NCI-H345 (cell line): ENCODE data around the gene APOA1.
A peak's percentile ranks its signal among the peaks of the same experiment; 100 is the strongest.
"Not testable (repeated sequence)": the region's sequence is repeated elsewhere in the genome, so short reads cannot be mapped to it uniquely, and the experiment has no call there.

Source experiments
- DNase-seq: peaks from one replicate; lab custom pipeline; 2025; lab: John Stamatoyannopoulos, UW

Gene APOA1

DNA sequence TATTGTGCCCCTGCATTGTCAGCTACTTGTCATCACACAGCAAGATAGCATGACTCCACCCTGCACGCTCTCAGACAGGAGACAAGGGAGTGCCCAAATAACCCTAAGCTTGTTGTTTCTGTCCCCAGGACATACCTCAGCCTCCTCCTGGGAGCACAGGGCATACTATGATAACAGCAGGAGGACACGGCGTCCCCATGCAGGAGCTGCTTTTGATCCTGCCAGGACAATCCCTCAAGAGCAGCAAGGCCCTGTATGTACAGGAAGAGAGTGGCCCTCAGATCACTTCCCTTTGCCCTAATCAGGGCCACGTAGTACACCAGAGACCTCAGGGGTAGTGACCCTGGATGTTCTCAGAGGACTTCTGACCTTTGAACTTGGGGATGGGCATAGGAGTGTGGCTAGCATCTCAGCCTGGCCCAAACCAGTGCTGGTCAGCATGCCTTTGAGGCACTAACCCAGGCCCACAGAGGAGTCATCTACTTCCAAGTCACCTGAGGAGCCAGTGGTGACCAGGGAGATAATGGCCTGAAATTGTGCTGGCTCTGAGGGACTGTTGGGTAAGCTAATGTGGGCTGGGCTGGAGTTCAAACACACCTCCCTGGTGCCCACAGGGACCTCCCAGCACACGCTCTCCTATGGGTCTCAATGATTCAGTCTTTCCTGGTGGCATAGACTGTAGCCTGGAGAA lies 23.5 kb downstream of the APOA1 start:
- no peak for DNase-seq

DNA sequence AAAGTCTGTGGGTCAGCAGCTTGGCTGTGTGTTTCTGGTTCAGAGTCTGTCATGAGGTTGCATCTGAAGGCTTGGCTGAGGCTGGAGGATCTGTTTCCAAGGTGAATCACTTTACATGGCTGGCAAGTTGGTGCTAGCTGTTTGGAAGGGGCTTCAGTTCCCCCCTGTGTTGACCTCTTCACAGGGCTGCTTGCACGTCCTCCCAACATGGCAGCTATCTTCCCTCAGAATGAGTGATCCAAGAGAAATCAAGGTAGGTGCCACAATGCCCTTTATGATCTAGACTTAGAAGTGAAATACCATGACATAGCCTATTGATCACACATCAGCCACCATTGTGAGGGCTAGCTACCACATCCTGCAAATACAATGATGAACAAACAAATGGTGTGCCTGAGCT lies 24.3 kb downstream of the APOA1 start:
- DNase-seq: no peak

DNA sequence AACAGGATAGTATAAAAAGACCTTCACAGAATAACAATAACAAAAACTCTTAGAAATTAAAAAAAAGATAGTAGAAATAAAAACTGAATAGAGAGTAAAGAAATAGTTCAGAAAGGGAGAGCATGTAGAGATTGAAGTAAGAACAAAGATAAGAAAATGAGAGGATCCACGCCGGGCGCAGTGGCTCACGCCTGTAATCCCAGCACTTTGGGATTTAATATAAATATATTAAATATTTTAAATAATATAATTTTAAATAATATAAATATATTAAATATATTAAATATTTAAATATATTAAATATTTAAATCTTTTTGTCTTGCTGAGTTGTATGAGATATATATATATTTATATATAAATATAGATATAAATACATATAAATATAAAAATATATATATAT lies 25.3 kb downstream of the APOA1 start:
- DNase-seq: no peak

DNA sequence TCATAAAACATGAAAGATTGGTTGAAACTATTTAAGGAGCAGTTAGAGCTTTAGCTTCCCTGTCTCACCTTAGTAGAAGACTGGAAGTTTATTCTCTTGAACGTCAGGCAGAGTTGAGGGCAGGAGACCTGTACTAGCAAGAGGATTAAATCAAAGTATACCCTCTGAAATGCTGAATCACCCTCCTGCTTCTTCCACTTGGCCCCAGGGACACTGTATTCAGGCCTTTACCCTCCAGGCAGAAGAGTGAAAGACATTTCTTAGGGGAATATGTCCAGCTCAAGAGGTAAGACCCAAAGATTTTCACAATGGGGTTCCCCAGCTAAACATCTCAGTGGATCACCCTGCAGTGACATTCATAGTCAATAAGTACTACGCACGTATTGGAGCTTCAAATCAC lies 26.2 kb downstream of the APOA1 start:
- DNase-seq: no peak

DNA sequence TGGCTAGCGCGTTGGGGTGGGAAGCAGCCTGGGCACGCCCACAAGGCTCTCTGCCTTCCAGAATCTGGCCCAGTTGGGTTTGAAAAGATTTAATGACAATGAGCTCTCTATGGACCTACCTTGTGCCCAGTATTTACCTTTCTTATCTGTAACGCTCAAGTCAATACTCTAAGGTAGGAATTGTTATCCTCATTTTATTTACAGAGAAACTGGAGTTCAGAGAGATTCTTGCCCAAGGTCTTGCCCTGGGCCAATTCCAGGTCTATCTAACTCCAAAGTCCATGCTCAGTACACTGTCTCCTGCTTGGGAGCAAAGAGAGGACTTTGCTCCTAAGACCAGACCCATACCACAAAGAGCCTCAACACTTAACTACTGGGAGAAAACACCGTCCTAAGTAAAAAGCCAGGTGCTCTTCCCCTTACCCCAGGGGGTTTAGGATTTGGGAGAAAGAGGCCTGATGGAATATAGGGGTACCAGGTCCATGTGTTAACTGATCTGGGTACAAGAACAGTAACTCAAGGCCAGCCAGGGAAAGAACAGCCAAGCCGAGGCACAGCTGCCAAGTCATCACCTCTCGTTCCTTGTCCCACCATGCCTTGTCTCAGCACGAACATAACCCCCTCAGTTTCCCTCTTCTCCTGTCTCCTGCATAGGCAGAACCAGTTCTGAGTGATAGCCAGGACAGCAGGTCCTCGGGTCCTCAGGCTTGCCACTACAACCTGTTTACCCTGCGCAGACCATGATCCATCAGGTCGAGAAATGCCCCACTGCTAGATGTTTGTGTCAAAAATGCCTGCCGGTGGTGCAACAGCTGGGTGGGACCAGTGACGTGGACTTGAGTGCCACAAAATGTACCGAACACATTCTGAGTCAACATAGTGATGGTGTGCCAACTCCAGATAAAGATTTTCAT lies 28.9 kb downstream of the APOA1 start:
- no peak for DNase-seq

DNA sequence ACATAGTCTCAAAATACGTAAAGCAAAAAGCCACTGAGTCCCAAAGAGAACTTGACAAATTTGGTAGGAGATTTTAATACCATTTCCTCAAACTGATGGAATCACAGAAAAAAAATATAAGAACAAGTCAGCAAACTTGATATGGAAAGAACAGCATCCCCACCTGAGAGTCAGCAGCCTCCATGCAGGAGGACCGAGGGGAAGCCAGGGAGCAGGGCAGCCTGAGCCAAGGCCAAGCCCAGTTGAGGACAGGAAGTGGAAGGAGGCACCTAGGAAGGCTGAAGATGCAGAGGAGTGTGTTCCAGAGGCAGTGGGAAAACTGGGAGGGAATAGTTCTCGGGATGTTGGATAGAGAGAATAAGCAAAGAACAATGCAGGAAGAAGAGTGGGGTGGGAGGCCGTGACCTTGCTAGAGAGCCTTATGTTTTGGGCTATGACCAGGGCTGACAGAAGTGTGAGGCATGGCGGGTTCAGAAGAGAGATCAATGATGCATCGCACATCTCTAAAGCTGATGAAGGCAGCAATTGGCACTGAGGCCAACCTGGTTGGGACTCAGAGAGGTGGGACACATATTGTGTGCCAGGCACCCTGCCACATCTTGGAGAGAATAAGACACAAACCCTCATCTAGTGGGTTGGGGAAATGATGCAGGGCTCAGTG lies 29.7 kb downstream of the APOA1 start:
- DNase-seq: no peak

DNA sequence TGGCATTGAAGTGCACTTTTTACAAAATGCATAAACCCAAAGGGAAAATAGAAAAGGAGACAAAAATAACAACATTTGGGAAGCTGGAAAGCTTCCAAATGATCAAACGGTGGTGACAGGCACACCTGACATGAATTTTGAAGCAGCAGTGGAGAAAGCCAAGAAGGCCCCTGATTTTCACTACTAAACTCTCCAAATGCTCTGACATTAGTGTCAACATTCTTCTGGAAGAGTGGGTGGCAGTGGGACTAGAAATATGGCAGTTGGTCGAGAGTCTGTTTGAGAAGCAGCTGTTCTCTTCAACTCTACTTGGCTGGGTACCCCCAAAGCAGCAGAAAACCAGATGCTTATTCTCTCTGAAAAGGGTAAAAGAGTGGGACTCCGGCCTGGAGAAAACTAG lies 33.4 kb downstream of the APOA1 start:
- DNase-seq: no peak

DNA sequence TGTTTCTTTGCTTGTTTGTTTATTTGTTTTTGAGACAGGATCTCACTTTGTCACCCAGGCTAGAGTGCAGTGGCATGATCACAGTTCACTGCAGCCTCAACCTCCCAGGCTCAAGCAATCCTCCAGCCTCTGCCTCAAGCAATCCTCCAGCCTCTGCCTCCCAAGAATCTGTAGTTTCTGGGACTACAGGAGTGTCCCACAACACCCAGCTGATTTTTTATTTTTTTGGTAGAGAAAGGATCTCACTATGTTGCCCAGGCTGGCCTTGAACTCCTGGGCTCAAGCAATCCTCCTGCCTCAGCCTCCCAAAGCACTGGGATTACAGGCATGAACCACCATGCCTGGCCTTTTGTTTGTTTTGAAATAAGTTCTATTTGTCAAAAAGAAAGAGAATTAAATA lies 35.8 kb downstream of the APOA1 start:
- DNase-seq: not testable (repeated sequence)

DNA sequence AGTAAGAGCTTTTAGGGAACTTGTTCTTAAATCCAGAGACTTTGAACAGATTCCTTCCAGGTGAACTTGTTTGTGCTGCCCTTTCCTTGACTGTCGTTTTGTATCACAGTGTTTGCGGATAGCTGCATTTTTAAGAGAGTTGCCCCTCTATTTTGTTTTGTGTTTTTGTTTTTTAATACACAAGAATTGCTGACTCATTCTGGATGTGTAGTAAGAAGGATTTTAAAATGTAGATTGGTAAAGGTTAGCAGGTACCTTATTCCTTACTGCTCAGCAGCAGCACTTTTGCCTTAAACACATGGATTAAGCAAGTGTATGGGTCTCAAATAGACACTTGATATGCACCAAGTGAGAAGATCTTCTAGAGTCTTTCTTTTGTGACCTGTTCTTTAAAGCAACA lies 36.8 kb downstream of the APOA1 start:
- no peak for DNase-seq

DNA sequence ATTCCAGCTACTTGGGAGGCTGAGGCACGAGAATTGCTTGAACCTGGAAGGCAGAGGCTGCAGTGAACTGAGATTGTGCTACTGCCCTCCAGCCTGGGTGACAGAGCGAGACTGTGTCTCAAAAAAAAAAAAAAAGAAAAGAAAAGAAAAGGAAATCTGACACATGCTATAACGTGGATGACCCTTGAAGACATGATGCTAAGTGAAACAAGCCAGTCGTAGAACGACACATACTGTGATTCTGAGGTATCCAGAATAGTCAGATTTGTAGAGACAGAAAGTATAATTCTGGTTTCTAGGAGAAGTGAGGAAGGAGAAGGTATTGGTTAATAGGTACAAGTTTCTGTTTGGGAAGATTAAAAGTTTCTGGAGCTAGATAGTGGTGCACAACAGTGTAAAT lies 39.1 kb downstream of the APOA1 start:
- DNase-seq: no peak

DNA sequence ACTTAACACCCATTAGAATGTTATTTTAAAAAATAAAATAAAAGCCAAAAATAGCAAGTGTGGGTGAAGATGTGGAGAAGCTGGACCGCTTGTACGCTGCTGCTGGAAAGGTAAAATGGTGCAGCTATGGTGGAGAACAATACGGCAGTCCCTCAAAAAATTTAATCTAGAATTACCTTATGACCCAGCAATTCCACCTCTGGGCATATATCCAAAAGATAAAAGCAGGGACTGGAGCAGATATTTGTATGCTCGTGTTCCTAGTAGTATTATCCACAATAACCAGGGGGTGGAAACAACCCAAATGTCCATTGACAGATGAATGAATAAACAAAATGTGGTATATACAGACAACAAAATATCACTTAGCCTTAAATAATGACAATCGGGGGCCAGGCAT lies 39.6 kb downstream of the APOA1 start:
- DNase-seq: no peak

DNA sequence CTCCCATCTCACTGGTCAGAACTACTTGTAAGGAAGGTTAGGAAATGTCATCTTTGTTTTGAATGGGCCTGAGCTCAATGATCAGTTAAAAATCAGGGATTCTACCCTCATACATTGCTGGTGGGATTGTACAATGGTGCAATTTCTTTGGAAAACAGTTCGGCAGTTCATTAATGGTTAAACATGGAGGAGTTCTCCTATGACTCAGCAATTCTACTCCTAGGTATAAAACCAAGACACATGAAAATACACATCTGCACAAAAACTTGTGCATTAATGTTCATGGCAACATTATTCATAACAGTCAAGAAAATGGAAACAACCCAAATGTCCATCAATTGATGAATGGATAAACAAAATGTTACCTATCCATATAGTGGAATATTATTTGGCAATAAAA lies 40.9 kb downstream of the APOA1 start:
- no peak for DNase-seq

DNA sequence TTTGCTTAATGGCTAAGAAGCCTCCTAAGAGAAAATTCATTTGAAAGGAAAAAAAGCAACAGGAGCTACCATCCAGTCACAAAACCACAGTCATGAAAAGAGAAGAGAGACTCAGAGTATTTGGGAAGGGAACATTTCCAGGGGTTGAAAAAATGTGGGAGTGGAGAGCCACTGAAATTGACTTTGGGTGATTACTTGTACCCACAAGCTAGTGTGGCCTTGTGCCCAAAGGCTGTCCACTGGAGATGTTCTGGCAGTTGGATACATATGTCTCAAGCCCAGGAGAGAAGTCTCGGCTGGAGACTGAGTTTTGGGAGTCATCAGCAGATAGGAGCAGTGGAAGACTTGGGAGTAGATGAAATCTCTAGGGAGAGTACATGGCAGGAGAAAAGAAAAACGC lies 42.6 kb downstream of the APOA1 start:
- no peak for DNase-seq

DNA sequence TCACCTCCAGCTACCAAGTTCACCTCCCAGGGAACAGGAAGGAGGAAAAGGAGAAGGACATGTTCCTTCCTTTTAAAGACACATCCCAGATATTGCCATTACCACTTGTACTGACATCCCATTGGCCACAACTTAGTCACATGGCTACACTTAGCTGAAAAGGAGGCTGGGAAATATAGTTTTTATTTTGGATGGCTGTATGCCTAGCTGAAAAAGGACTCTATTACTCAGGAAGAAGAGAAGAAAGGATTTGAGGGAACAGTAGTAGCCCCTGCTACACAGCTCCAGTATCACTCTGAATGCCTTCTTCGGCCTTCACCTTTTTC lies 43.7 kb downstream of the APOA1 start:
- no peak for DNase-seq

DNA sequence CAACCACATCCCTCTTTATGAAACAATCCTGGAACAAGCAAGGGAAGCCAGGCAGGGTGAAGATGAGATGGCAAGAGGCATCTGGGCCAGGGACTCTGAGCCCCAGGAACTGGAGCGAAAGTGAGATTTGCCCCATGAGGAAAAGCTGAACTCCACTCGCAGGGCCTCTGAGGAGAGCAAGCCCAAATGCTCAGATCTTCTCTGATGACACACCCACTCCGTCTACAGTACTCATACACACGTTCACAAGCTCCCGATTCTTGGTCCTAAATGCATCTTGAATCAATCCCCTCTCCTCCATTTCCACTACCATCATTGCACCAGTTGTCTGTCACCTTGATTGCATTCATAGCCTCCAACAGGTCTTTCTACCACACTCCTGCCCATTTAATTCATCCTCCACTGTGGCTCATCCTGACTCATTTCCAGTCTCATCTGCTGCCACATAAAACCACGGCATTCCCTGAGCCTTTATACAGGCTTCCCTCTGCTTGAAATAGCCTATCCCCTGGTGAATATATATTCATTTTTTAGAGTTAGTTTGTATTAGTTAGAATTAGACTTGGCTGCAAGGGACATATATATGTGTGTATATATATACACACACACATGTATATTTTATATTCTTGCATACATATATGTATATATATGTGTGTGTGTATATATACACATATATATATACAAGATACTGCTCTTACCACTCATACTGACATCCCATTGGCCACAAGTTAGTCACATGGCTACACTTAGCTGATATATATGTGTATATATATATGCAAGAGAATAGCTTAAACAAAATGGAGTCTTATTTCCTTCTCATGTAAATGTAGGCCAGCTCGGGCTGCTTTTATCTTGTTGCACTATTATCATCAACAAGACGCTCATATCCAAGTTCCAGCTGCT lies 44.3 kb downstream of the APOA1 start:
- no peak for DNase-seq

DNA sequence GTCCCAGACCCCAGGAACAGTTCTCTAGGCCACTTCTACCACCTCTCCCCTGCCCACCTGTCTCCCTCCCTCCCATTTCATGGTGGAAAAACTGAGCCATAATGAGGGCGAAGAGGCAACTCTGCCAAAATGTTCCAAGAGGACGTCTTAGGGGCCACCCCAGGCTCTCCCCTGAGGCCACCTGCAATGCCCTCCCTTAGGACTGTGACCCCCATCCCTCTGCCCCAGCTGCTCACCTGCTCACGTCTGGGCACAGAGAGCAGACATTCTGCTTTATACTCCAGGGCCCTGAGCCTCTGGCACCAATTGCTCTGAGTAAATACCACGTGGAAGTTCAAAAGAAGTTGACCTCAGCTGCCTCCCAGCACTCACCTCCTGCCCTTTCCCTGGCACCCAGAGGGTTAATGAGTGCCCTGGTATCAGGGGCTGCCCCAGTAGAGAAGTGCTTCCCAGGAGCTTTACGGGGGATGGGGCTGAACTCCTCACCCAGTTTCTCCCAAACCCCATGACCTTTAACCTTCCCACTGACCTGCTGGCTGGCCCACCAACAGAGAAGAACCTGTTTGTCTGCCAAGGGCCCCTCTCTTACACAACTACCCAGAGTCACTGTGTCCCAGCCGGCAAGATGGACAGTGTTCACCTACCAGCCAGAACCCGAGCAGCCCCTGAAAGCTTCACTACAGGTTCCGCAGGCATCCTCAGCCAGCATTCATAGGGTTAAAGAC lies 45.1 kb downstream of the APOA1 start:
- DNase-seq: no peak

DNA sequence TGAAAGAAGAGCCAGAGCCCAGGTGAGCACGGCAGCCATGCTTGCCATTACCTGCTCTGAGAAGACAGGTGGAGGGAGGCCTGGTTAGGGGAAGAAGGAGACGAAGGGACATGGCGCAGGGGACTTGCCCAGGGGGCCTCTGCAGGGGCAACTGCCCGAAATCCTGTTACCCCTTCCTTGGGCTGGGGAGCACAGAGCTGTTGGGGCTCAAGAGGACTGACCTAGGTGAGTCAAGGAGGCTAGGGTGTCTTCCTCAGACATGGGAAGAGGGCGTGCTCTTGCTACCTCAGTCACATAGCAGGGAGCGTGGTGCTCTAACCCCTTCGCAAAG lies 45.6 kb downstream of the APOA1 start, which contains the start of gene APOA5:
APOA5 (minus strand) TSS at position 67 of the 331 bp plus-strand sequence; CDS start at position 48, 19 bp downstream.
- DNase-seq: no peak

DNA sequence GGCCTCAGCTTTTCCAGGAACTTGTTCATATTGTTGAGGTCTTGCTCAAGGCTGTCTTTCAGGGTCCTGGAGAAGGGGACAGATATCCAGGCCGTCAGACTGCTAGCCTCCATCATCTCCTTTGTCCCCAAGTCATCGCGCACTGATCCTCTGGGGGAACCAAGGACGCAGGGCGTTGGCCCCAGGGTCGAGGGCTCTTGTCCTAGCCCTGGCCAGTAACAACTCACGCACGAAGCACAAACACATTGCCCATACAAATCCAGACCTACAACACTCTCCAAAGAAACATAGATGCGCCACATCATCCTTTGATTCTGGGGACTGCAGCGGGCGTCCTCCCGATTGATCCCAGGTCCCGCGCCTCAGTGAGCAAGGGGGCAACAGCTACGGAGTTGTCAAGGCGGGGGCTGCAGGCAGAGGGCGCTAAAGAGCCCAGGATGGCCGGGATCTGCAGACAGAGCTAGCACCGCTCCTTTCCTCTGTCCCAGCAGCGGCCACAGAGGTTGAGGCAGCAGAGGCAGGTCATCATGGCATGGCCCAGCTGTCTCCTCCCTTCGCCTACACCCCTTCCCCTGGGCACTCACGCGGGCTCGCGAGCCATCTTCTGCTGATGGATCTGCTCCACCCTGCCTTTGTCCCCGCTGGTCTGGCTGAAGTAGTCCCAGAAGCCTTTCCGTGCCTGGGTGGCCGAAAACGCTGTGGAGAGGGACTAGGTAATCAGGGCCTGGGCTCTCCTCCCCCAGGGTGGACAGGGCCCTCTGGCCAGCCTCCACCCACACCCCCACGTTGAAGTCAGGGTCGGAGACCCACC lies 46.2 kb downstream of the APOA1 start:
- peak; percentile 66 for DNase-seq

DNA sequence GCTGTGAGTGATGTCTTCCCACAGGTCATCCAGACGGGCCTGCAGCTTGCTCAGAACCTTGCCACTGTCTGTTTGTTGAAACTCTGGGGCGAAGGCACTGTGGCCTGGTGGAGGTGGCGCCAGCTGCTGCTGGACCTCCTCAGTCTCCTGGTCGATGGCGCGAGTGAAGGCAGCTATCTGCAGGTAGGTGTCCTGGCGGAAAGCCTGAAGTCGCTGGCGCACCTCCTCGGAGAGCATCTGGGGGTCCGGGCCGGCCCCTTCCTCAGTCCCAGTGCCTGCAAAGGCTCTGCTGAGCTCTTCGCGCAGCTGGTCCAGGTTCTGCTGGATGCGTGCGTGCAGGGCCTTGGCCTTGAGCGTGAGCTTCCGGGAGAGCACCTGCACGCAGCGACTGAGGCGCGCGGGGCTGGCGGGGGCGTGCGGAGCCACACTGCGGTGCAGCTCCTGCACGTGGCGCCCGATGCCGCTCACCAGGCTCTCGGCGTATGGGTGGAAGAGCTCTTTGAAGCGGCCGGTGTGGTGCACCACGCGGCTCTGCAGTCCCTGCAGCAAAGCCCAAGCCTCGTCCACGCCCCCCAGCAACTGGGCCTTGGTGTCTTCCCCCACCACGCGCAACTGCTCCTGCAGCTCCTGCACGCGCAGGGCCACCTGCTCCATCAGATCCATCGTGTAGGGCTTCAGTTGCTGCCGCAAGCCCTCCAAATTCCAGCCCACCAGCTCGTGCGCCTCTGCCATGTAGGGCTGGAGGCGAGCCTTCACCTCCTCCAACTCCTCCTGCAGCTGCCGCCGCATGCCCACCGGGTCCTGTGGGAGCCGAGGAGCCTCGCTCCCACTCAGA lies 47.0 kb downstream of the APOA1 start:
- DNase-seq: no peak

DNA sequence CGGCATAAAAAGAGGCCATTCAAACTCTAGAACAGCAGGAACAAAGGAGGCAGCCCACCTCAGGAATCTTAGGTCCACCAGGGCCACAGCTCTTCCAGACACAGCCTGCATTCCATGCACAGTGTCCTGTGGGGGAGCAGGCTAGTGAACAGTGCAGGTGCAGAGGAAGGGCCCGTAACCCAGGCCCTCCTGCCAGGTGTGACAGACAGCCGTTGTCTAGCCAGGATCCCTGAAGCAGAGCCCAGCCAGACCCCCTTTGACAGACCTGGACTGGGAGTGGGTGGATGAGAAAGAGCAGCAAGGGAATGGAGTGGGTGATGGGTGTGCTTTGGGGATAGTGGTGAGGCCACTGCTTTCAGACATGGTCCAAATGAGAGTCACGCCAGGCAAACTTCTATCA lies 48.4 kb downstream of the APOA1 start:
- no peak for DNase-seq
